ENCODE results near the gene KIAA1217. TPM values are rescaled to one million over a fixed set of nuclear protein-coding genes. Genes with fewer than 3 reads are reported as not detected.

KIAA1217 gene
- total and polyA plus RNA-seq, 2 of the 4 experiments (the other 2 are of a cell fraction): 3.4 to 4.4 TPM

- Histone ChIP-seq H3K9me3 (ENCODE audit: control insufficient read depth, insufficient read depth, low read length) (no peaks in the 10 kb centered on the region), H3K27ac (ENCODE audit: insufficient read depth, low read length) (no peak overlapping the region), H3K79me1 (ENCODE audit: low read depth in 1 of 2, low read length in 2 of 2) (no peaks in the 10 kb centered on the region), H3K9me1 (ENCODE audit: insufficient read depth, low read length) (peaks cover 2% of the 10 kb centered on the region; the same call in 1 of the 2 replicates), H4K5ac (ENCODE audit: low read depth, low read length) (no peak overlapping the region), H4K91ac (ENCODE audit: insufficient read depth, low read depth, low read length) (no peak overlapping the region), H3K4ac (ENCODE audit: low read depth, low read length) (no peak overlapping the region), H3K23ac (ENCODE audit: low read depth, low read length) (no peak overlapping the region), H2BK120ac (ENCODE audit: low read depth, low read length) (no peak overlapping the region), H3K14ac (replicated peaks; ENCODE audit: low read depth, low read length) (no peak overlapping the region), H3K4me1 (ENCODE audit: control insufficient read depth, insufficient read depth, low read length) (peaks cover 7% of the 10 kb centered on the region), H3K56ac (ENCODE audit: extremely low read depth, insufficient read depth, low read length) (no peak overlapping the region), H4K20me1 (ENCODE audit: insufficient read depth, low read length) (no peaks in the 10 kb centered on the region), H2AFZ (replicated peaks; ENCODE audit: low read length, poor library complexity) (no peak overlapping the region), H2BK5ac (ENCODE audit: low read depth, low read length, poor library complexity, severe bottlenecking) (no peak overlapping the region), H3K36me3 (ENCODE audit: control insufficient read depth, insufficient read depth, low read length) (no peaks in the 10 kb centered on the region), H3K4me3 (ENCODE audit: insufficient read depth, low read depth, low read length) (no peak overlapping the region), H2AK5ac (ENCODE audit: low read depth, low read length) (no peak overlapping the region), H2BK20ac (ENCODE audit: low read depth, low read length) (no peak overlapping the region), H2BK15ac (ENCODE audit: low read depth, low read length) (no peak overlapping the region), H3K27me3 (ENCODE audit: control insufficient read depth, insufficient read depth, low read length) (peaks cover 5% of the 10 kb centered on the region; the same call in 1 of the 2 replicates), H4K8ac (ENCODE audit: low read depth in 2 of 2, low read length in 2 of 2) (no peak overlapping the region), H3K4me2 (ENCODE audit: low read depth, low read length) (no peak overlapping the region), H3K9ac (ENCODE audit: low read depth, low read length) (no peak overlapping the region), H3K18ac (ENCODE audit: low read depth, low read length) (no peak overlapping the region), H2AK9ac (replicated peaks; ENCODE audit: low read depth, low read length, poor library complexity) (no peak overlapping the region)
- dilution Hi-C loops (cut with HindIII; ENCODE audit: low sequenced_read_pairs, unreplicated experiment): no loop called here
- WGBS, 2 experiments (ENCODE audit: extremely low coverage in 2 of 2, insufficient read length in 1 of 2): no CpG with 5 or more reads among the region's 9 CpGs
- ChIA-PET CTCF (interaction anchor here (0.9 kb wide), 1 partner anchor 135 kb away, joined by 3 read pairs; no protein-coding TSS in a partner anchor), POLR2A (ENCODE audit: unreplicated experiment) (no interaction called here)
- intact Hi-C loops (cut with micrococcal nuclease): no loop called here
- BruUV-seq (replicated peaks): no TSS peak
- ATAC-seq (ENCODE audit: low read depth): no peak
- no peak for DNase-seq
- in situ Hi-C loops (cut with MboI; ENCODE audit: low sequenced_read_pairs): no loop called here
- no peak for TF ChIP-seq POLR2A (IDR thresholded peaks at IDR 0.05; ENCODE audit: low read depth, low read length)
- no peak for TF ChIP-seq SMC3 (IDR thresholded peaks at IDR 0.05; ENCODE audit: low read depth, low read length)
- no peak for TF ChIP-seq RAD21 (IDR thresholded peaks at IDR 0.05; ENCODE audit: low read length)
- no peak for TF ChIP-seq NFE2L2 (IDR thresholded peaks at IDR 0.05; ENCODE audit: low read depth, low read length)
- TF ChIP-seq FOS (IDR thresholded peaks at IDR 0.05; ENCODE audit: low read depth, low read length): no peak
- no peak for TF ChIP-seq MXI1 (IDR thresholded peaks at IDR 0.05; ENCODE audit: borderline replicate concordance, low read depth, low read length)
- TF ChIP-seq, protein P1, sequence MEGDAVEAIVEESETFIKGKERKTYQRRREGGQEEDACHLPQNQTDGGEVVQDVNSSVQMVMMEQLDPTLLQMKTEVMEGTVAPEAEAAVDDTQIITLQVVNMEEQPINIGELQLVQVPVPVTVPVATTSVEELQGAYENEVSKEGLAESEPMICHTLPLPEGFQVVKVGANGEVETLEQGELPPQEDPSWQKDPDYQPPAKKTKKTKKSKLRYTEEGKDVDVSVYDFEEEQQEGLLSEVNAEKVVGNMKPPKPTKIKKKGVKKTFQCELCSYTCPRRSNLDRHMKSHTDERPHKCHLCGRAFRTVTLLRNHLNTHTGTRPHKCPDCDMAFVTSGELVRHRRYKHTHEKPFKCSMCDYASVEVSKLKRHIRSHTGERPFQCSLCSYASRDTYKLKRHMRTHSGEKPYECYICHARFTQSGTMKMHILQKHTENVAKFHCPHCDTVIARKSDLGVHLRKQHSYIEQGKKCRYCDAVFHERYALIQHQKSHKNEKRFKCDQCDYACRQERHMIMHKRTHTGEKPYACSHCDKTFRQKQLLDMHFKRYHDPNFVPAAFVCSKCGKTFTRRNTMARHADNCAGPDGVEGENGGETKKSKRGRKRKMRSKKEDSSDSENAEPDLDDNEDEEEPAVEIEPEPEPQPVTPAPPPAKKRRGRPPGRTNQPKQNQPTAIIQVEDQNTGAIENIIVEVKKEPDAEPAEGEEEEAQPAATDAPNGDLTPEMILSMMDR (conservative IDR thresholded peaks at IDR 0.05; ENCODE audit: low read depth, low read length): no peak
- no peak for TF ChIP-seq CEBPB (IDR thresholded peaks at IDR 0.05; ENCODE audit: low read depth, low read length)
- TF ChIP-seq USF2 (IDR thresholded peaks at IDR 0.05; ENCODE audit: low read depth, low read length): no peak
- no peak for TF ChIP-seq CHD1 (IDR thresholded peaks at IDR 0.05; ENCODE audit: low read depth, low read length)
Measured at GRCh38 chr10:24381235-24382010, 172.5 kb downstream of the KIAA1217 start.
